CD14-positive monocyte (primary cell): ENCODE measurements around the gene NPAS4. TPM values are rescaled to one million over a fixed set of nuclear protein-coding genes. Genes with fewer than 3 reads are reported as not detected.

Experiments used
- DNase-seq, 3 donors: peaks; one replicate each; pipeline ENCODE4 v3.0.0-alpha.2; 2011 to 2022
- H2AFZ ChIP-seq: 2 replicates; pipeline ENCODE4 v1.6.0; 2012; ENCODE audit warnings: mild to moderate bottlenecking, low read depth, low read length, inconsistent platforms; ENCODE audit not compliant: insufficient read depth, poor library complexity, severe bottlenecking
- H3K27ac ChIP-seq, 2 donors: 1 replicate in 1 of 2; 2 replicates in 1 of 2; pipeline ENCODE4 v1.5.1; 2012 to 2013; ENCODE audit warnings: low read length in 2 of 2, control low read depth in 1 of 2, inconsistent platforms in 1 of 2, low read depth in 1 of 2, mild to moderate bottlenecking in 1 of 2
- H3K27me3 ChIP-seq, 2 donors: one replicate each; pipeline versions ENCODE4 v1.6.0 to v1.6.1; 2011 to 2013; ENCODE audit warnings: low read length in 2 of 2; ENCODE audit not compliant: control insufficient read depth in 2 of 2, insufficient read depth in 2 of 2
- H3K36me3 ChIP-seq, 2 donors: replicated peaks in 1 of 2; 1 replicate in 1 of 2; 2 replicates in 1 of 2; pipeline versions ENCODE4 v1.5.1 to v1.6.1; 2012 to 2013; ENCODE audit warnings: low read length in 2 of 2, control low read depth in 1 of 2, inconsistent platforms in 1 of 2, mild to moderate bottlenecking in 1 of 2; ENCODE audit not compliant: insufficient read depth in 2 of 2, control insufficient read depth in 1 of 2
- H3K4me1 ChIP-seq, 2 donors: 1 replicate in 1 of 2; 2 replicates in 1 of 2; pipeline versions ENCODE4 v1.5.1 to v1.6.1; 2012 to 2013; ENCODE audit warnings: low read length in 2 of 2, control low read depth in 1 of 2, inconsistent platforms in 1 of 2, mild to moderate bottlenecking in 1 of 2, moderate library complexity in 1 of 2; ENCODE audit not compliant: insufficient read depth in 2 of 2, control insufficient read depth in 1 of 2
- H3K4me2 ChIP-seq: replicated peaks from 2 replicates; pipeline ENCODE3; 2012; ENCODE audit warnings: low read length, moderate library complexity, mild to moderate bottlenecking; ENCODE audit not compliant: poor library complexity, severe bottlenecking; ENCODE audit errors: extremely low read depth
- H3K4me3 ChIP-seq, 3 experiments: fragments of 200-600 bp in 1 of 3; sonication (generic) in 1 of 3; replicated peaks in 1 of 3; 1 replicate in 2 of 3; 2 replicates in 1 of 3; pipeline ENCODE4 v1.5.1; 2011 to 2013; ENCODE audit warnings: low read length in 3 of 3, mild to moderate bottlenecking in 3 of 3, control low read depth in 2 of 3, low read depth in 2 of 3, inconsistent platforms in 1 of 3, moderate library complexity in 1 of 3
- H3K79me2 ChIP-seq: 2 replicates; pipeline ENCODE4 v1.6.0; 2012; ENCODE audit warnings: mild to moderate bottlenecking, control low read depth, inconsistent platforms, low read length, moderate library complexity; ENCODE audit not compliant: insufficient read depth
- H3K9ac ChIP-seq: 2 replicates; pipeline ENCODE4 v1.6.0; 2017; ENCODE audit warnings: low read length, mild to moderate bottlenecking; ENCODE audit not compliant: insufficient read depth, poor library complexity, severe bottlenecking
- H3K9me3 ChIP-seq, 2 donors: replicated peaks in 1 of 2; 1 replicate in 1 of 2; 2 replicates in 1 of 2; pipeline versions ENCODE4 v1.5.1 to v1.6.1; 2012 to 2013; ENCODE audit warnings: low read length in 2 of 2, control low read depth in 1 of 2; ENCODE audit not compliant: control insufficient read depth in 1 of 2, insufficient read depth in 1 of 2
- H4K20me1 ChIP-seq: 2 replicates; pipeline ENCODE4 v1.6.0; 2012; ENCODE audit warnings: mild to moderate bottlenecking, low read length, control low read depth, moderate library complexity; ENCODE audit not compliant: insufficient read depth
- H3K27ac Mint-ChIP-seq, 7 donors: one replicate each; pipeline ENCODE4 v1.8.0; 2020; ENCODE audit warnings: mild to moderate bottlenecking in 7 of 7, mixed read lengths in 7 of 7, moderate library complexity in 6 of 7, inconsistent platforms in 2 of 7
- H3K27me3 Mint-ChIP-seq, 3 donors: one replicate each; pipeline ENCODE4 v1.8.0; 2021 to 2022; ENCODE audit warnings: low read depth in 3 of 3, mild to moderate bottlenecking in 3 of 3, mixed read lengths in 3 of 3, moderate library complexity in 3 of 3, inconsistent platforms in 1 of 3
- H3K36me3 Mint-ChIP-seq, 2 donors: one replicate each; pipeline ENCODE4 v1.8.0; 2020; ENCODE audit warnings: mixed read lengths in 2 of 2, inconsistent platforms in 1 of 2, mild to moderate bottlenecking in 1 of 2
- H3K4me1 Mint-ChIP-seq: one replicate; pipeline ENCODE4 v1.8.0; 2020; ENCODE audit warnings: mild to moderate bottlenecking, mixed read lengths
- H3K4me3 Mint-ChIP-seq, 2 donors: one replicate each; pipeline ENCODE4 v1.8.0; 2020; ENCODE audit warnings: mild to moderate bottlenecking in 2 of 2, mixed read lengths in 2 of 2, moderate library complexity in 1 of 2
- H3K9me3 Mint-ChIP-seq, 7 donors: one replicate each; pipeline ENCODE4 v1.8.0; 2020 to 2022; ENCODE audit warnings: mixed read lengths in 7 of 7, mild to moderate bottlenecking in 6 of 7, moderate library complexity in 6 of 7, inconsistent platforms in 2 of 7
- WGBS: methylation state at CpG from one replicate; pipeline ENCODE4 v1.1.5; 2013; ENCODE audit warnings: missing lambda C conversion rate; ENCODE audit not compliant: insufficient coverage; 5-methylcytosine and 5-hydroxymethylcytosine counted together
- intact Hi-C, 2 donors: fragments of 100-400 bp; cut with micrococcal nuclease; formaldehyde crosslinking; loops; one replicate each; pipeline versions ENCODE4 v1.15.0 to v1.15.1; 2023
- polyA plus RNA-seq, 3 donors: library from polyadenylated mRNA; depleted of rRNA in 1 of 3; unstranded in 2 of 3; stranded (reverse) in 1 of 3; fragments of 300-500 nt in 2 of 3; fragments of >200 nt in 1 of 3; fragmentation: Illumina TruSeq in 2 of 3; gene quantifications; 1 replicate in 2 of 3; 2 replicates in 1 of 3; pipeline ENCODE4 v1.2.3, GENCODE V29; 2012 to 2021
- TF ChIP-seq, protein P1 (sequence below): fragments of 200-600 bp; IDR thresholded peaks from one replicate; pipeline ENCODE4 v1.8.0; 2022; ENCODE audit warnings: antibody characterized with exemption, mild to moderate bottlenecking

Gene NPAS4
- polyA plus RNA-seq, 3 donors, result not detected

DNA sequence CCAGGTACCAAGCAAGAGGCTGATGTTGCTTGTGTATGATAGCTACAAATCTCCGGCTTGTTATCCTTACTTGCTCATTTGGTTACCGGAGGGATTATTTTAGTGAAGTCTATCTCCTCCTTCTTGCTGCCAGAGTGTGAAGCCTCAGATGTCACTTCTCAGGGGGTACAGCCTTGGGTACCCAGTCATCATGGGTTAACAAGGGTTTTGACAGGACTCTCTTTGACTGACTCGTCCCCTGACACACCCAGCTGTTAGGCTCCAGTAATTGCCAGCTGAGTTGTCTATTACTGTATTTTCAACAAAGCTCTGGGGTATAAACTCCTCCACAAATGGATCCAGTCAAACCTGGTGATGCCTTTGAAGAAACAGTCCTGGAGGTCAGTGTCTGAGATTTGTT is 34.0 kb downstream of the NPAS4 start:
- TF ChIP-seq, protein P1, sequence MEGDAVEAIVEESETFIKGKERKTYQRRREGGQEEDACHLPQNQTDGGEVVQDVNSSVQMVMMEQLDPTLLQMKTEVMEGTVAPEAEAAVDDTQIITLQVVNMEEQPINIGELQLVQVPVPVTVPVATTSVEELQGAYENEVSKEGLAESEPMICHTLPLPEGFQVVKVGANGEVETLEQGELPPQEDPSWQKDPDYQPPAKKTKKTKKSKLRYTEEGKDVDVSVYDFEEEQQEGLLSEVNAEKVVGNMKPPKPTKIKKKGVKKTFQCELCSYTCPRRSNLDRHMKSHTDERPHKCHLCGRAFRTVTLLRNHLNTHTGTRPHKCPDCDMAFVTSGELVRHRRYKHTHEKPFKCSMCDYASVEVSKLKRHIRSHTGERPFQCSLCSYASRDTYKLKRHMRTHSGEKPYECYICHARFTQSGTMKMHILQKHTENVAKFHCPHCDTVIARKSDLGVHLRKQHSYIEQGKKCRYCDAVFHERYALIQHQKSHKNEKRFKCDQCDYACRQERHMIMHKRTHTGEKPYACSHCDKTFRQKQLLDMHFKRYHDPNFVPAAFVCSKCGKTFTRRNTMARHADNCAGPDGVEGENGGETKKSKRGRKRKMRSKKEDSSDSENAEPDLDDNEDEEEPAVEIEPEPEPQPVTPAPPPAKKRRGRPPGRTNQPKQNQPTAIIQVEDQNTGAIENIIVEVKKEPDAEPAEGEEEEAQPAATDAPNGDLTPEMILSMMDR, result no peak
- Mint-ChIP-seq H3K9me3 (peaks cover 0 to 5% (median 0%) of the 10 kb centered on the region in 7 donors), H3K36me3 (peaks cover 0 to 3% of the 10 kb centered on the region in 2 donors), H3K4me1 (peaks cover 41% of the 10 kb centered on the region), H3K27ac (peak overlapping the region in 1 of 7 donors; percentile 43), H3K4me3 (no peak overlapping the region), H3K27me3 (peaks cover 11 to 18% (median 16%) of the 10 kb centered on the region in 3 donors)
- H3K27ac ChIP-seq, result no peak overlapping the region
- H2AFZ ChIP-seq, result no peak overlapping the region
- no peak for DNase-seq
- intact Hi-C loops, result no loop called here
- H3K9ac ChIP-seq, result no peak overlapping the region
- no peaks in the 10 kb centered on the region for H4K20me1 ChIP-seq
- H3K79me2 ChIP-seq, result no peaks in the 10 kb centered on the region
- H3K4me3 ChIP-seq, result no peak overlapping the region
- no peaks in the 10 kb centered on the region for H3K36me3 ChIP-seq
- peaks cover 0 to 7% of the 10 kb centered on the region in 2 donors for H3K27me3 ChIP-seq
- no peaks in the 10 kb centered on the region for H3K9me3 ChIP-seq
- WGBS, result 73% methylated on average over 3 of the region's 3 CpGs
- peaks cover 39 to 41% of the 10 kb centered on the region in 2 donors for H3K4me1 ChIP-seq
- H3K4me2 ChIP-seq, result no peak overlapping the region

DNA sequence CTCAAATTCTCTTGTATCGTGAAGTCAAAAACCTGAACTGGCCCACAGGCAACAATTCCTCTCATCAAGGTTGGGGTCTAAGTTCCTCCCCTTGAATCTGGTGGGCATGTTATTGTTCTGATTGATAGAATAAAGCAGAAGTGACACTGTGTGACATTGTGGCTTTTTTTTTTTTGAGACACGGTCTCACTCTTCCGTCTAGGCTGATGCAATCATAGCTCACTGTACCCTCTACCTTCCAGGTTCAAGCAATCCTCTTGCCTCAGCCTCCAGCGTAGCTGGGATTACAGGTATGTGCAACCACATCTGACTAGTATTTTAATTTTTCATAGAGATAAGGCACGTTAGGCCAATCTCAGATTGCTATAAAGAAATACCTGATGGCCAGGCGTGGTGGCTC is 37.0 kb downstream of the NPAS4 start:
- peak in 2 of 3 donors; percentile 38 to 46 for DNase-seq
- peaks cover 0 to 10% (median 1%) of the 10 kb centered on the region in 7 donors for H3K9me3 Mint-ChIP-seq

More for the DNA sequence above, 37.0 kb downstream of the NPAS4 start:
- Mint-ChIP-seq H3K4me1 (peaks cover 40% of the 10 kb centered on the region), H3K27ac (peak overlapping the region in 2 of 7 donors; percentile 15 to 64), H3K36me3 (no peaks in the 10 kb centered on the region), H3K27me3 (peaks cover 6 to 20% (median 15%) of the 10 kb centered on the region in 3 donors), H3K4me3 (peak overlapping the region in 1 of 2 donors; percentile 61)
- Histone ChIP-seq H4K20me1 (no peaks in the 10 kb centered on the region), H3K27ac (peak overlapping the region in 1 of 2 donors; percentile 9), H3K4me3 (no peak overlapping the region), H2AFZ (no peak overlapping the region), H3K27me3 (peaks cover 0 to 7% of the 10 kb centered on the region in 2 donors), H3K4me2 (peak overlapping the region; percentile 25), H3K9me3 (peaks cover 0 to 4% of the 10 kb centered on the region in 2 donors), H3K79me2 (no peaks in the 10 kb centered on the region), H3K36me3 (no peaks in the 10 kb centered on the region), H3K9ac (no peak overlapping the region), H3K4me1 (peaks cover 35 to 39% of the 10 kb centered on the region in 2 donors)
- intact Hi-C loops, result no loop called here
- TF ChIP-seq, protein P1, result no peak
- 52% methylated on average over 2 of the region's 6 CpGs for whole genome bisulfite sequencing
